ENCODE results near the gene KCNAB2. TPM values are rescaled to one million over a fixed set of nuclear protein-coding genes. Genes with fewer than 3 reads are reported as not detected.
"Not testable (repeated sequence)": the region's sequence is repeated elsewhere in the genome, so short reads cannot be mapped to it uniquely, and the experiment has no call there.

KCNAB2 gene
- total RNA-seq, 1 donor from 2014 or later, result 3.6 TPM

DNA sequence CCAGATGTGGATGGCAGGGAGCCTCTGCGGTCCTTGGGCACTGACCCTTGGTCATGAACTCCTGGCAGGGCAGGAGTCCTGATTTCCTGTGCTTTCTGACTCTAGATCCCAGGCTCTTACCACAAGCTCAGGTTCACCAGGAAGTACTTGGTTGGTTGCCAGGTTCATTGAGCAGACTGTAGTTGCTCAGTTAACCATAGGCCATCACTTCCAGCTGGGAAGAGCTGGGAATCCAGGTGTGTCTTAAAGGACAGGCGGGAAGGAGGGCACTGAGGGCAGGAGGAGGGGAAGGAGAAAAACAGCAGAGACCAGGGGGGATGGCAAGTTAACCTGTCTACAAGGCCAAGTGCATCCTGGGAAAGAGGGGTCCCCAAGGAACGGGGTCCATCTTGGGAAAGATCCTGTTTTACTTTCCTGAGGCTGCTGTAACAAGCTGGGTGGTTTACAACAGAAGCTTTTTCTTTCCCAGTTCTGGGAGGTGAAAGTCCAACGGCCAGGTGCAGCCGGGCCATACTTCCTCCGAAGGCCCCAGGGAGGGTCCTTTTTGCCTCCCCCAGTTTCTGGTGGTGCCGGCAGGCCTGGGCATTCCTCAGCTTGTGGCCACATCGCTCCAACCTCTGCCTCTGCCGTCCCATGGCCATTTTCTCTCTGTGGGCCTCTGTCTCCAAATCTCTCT is 11.6 kb downstream of the KCNAB2 start:
- ATAC-seq, result no peak

DNA sequence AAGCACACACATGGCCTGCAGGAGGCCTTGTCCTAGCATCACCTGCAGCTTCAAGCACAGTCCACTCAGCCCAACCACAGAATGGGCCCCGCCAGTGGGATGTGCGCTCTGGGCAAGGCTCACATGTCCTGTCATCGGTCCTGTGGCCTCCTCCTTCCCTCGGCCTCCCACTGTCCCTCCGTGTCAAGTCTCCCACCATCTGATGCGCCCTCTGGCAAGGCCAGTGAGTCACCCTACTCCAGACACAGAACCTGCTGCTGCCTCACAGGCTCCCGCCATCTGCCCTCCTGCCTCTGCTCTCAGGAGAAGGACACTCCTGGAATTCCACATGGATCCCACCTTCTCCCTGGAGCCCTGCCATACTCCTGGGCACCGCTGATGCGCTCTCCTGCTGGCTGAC is 14.2 kb downstream of the KCNAB2 start:
- peak; percentile 3 for ATAC-seq

GRCh38 chr1:6062670-6063069 is 17.0 kb downstream of the KCNAB2 start:
- no peak for ATAC-seq

GRCh38 chr1:6063532-6064053 is 17.9 kb downstream of the KCNAB2 start:
- not testable (repeated sequence) for ATAC-seq

DNA sequence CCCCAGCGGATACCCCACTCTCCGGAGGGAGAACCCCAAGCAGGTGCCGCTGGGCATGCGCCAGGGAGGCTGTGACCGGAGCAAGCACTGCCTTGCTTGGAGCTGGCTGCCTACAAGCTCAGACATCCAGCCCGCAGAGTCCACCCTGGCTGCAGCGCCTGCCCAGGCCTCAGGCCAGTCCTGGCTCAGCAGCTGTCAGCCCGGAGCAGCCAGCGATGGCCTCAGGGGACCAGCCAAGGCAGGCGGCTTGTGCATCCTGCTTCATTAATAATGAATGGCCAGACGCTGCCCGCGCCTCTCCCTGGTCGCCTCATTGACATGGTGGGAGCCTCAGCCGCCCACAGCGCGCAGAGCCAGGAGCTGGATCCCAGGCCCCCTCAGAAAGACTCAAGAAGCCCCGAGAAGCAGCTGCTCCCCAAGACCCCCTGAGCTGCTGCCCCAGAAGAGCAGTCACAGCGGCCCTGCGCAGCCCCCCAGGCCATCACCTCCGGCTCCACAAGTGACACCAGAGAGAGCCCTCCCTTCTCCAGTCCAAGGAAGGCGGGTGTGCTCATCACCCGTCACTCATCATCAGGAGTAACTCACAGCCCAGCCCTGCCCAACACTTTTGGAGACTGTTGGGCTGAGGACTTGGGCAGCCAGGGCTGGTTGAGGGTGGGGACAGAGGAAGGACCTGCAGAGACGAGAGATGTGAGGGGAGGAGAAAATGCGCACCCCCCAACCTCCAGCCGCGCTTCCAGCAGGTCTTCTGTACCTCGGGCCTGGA is 19.6 kb downstream of the KCNAB2 start:
- no peak for ATAC-seq

- no peak for ATAC-seq
Measured at GRCh38 chr1:6066680-6067079, 21.0 kb downstream of the KCNAB2 start.

- ATAC-seq, result no peak
Measured at GRCh38 chr1:6068073-6068472, 22.4 kb downstream of the KCNAB2 start.

DNA sequence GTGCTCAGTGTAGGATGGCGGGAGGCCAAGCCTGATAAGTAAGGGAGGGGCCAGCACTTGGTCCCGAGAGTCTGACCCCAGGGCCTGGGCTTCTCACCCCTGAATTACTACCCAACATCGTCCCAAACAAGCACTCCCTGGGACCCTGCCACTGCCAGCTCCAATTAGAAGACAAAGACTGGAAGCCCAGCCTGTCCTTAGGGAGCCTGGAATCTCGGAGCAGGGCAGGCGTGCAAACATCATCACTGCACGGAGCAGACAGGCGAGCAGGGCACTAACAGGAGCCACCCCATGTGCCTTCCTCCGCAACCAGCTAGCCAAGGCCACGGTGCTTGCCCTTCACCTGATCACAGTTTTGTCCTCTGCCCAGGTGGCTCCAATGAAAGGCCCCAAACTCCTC is 23.2 kb downstream of the KCNAB2 start:
- ATAC-seq, result no peak

DNA sequence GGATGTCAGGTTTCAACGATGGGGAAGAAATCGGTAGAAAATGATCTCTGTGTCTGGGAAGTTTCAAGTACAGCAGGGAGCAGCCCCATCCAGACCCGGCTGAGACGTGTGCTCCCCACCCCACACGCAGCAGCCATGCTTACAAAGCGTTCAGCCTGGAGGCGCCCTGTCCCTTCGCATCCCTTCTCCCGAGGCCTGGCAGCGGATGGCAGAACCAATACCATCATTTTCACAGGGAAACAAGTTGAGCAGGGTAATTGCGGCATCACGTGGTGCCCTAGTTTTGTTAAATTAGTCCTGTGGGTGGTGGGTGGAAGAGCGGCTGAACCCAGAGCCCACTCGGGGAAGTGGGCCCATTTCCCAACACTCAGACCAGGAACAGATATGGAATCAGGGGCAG is 23.9 kb downstream of the KCNAB2 start:
- ATAC-seq, result no peak

DNA sequence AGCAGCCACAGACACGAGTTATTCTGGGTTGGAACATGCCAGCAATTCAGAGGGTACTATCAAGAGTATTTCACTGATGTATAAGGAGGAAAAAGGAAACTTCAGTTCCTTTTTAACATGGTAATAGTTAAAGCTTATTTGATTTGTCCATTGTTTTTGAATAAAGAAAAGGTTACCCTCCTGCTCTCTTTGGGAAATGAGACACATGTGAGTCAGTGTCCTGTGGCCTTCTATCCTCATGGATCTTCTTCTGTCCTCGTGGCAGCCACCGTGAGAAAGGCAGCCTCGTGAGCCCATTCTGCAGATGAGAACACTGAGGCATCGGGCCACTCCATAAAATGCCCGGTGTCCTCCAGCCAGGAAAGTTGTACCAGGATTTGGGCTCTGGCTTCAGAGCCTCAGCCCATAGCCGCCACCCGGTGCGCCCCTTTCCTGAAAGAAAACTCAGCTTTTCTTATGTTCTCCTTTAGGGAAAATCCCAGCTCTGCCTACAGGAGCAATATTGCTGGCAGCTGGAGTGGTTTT is 24.8 kb downstream of the KCNAB2 start:
- ATAC-seq, result no peak

DNA sequence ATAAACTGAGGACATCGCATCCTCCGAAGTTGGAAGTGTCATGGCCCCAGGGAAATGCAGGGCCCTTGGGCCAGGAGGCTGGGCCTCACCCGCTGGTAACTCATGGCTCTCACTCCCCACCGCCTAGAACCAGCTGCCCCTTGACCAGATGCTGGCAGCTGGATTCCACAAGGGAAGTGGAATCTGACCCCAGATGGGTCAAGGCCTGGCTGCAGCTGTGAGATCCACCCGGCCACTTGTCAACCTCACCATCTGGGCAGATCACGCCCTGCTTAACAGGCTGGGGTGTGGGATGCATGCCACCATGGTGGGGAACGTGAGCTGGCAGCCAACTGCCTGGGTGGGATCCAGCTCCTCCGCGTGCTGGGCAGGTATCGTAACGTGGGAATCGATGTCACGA is 25.5 kb downstream of the KCNAB2 start:
- no peak for ATAC-seq

- no peak for ATAC-seq
Measured at GRCh38 chr1:6072774-6073479, 27.2 kb downstream of the KCNAB2 start.

- ATAC-seq, result no peak
Measured at GRCh38 chr1:6073480-6074053, 27.9 kb downstream of the KCNAB2 start.

DNA sequence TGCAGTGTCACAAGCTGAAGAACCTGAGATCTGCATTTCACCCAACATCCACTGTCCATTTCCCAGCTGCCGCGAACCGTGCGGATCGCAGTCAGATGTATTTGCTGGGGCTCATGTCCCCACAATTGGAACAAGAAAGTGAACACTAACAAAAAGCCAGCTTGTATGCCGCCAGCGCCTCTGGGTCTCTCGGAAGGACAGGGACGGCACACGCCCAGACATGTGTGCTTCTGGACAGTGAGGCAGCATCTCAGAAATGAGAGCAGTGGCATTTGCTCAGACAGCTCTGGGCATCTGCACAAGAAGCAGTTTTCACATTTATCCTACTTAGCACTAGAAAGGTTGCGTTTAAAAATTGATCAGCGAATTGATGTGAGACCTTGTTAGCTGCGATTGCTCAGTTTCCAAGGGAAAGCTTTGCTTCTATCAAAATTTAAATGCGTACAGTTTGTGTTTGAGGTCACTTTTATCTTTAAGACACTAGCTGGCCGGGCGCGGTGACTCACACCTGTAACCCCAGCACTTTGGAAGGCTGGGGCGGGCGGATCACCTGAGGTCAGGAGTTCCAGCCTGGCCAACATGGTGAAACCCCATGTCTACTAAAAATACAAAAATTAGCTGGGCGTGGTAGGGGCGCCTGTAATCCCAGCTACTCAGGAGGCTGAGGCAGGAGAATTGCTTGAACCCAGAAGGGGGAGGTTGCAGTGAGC is 28.7 kb downstream of the KCNAB2 start:
- ATAC-seq, result no peak

DNA sequence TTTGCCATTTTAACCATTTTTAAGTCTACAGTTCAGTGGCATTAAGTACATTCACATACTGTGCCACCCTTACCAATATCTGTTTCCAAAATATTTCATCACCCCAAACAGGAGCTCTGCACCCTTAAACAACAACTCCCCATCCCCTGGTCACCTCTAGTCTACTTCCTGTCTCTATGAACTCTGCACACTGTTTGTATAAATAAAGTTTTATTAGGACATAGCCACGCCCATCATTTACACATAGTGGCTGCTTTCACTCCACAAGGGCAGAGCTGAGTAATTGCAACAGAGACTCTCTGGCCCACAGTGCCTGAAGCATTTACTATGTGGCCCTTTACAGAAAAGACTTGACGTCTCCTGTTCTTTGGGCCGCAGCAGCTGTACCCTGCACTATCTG is 30.1 kb downstream of the KCNAB2 start:
- ATAC-seq, result no peak

GRCh38 chr1:6077061-6077460 is 31.4 kb downstream of the KCNAB2 start:
- ATAC-seq, result not testable (repeated sequence)

GRCh38 chr1:6077506-6077905 is 31.8 kb downstream of the KCNAB2 start:
- no peak for ATAC-seq

- no peak for ATAC-seq
Measured at GRCh38 chr1:6077919-6078318, 32.2 kb downstream of the KCNAB2 start.

- ATAC-seq, result no peak
Measured at GRCh38 chr1:6080469-6080868, 34.8 kb downstream of the KCNAB2 start.

- no peak for ATAC-seq
Measured at GRCh38 chr1:6081901-6082300, 36.2 kb downstream of the KCNAB2 start.

DNA sequence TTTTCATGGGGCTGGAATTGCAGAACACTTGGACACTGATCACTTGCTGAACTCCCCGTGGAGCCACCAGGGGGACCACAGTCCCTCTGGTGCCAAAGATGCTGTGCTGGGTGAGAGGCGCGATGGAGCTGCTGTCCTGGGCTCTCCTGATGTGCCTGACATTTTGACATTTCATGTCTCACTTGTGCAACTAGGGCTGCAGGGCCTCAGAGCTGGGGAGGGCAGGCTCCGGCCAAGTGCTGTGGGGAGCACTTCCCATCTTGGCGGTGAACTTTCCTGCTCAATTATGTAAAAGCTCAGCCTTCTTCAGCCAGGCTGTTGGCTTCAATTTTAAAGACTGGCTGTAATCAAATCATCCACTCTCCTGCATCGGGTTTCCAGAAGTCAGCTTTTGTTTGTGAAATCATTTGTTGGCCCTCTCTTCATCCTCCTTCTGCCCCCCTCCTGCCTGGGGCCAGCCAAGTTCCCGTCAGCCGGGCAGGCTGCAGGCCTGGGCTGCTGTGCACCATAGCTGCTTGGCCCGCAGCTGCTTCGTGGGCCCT is 36.8 kb downstream of the KCNAB2 start:
- no peak for ATAC-seq

- ATAC-seq, result no peak
Measured at GRCh38 chr1:6083385-6083784, 37.7 kb downstream of the KCNAB2 start.
